AG04450 (cell line): ENCODE measurements around the gene CCDC74A. TPM values are rescaled to one million over a fixed set of nuclear protein-coding genes. Genes with fewer than 3 reads are reported as not detected.
"Not testable (repeated sequence)": the region's sequence is repeated elsewhere in the genome, so short reads cannot be mapped to it uniquely, and the experiment has no call there.

ENCODE experiments used
- CTCF ChIA-PET: fragments of 300-600, 350-600 bp; formaldehyde crosslinking; extraction: SDS; loops from one replicate; lab custom pipeline; 2022; ENCODE audit warnings: antibody characterized with exemption, inconsistent platforms; lab: Charles Lee
- POLR2A ChIA-PET: fragments of 350-600 bp; formaldehyde crosslinking; extraction: SDS; loops from one replicate; lab custom pipeline; 2021; ENCODE audit warnings: antibody characterized with exemption, inconsistent platforms; lab: Yijun Ruan, JAX
- DNase-seq: peaks from one replicate; pipeline ENCODE4 v3.0.0-alpha.2; 2011; ENCODE audit warnings: low read depth, low spot score
- H3K27ac ChIP-seq: one replicate; pipeline ENCODE4 v1.5.1; 2012; ENCODE audit warnings: low read depth, low read length, control low read depth
- H3K27me3 ChIP-seq: one replicate; pipeline ENCODE4 v1.6.0; 2012; ENCODE audit warnings: low read length; ENCODE audit not compliant: control insufficient read depth, insufficient read depth
- H3K4me3 ChIP-seq: 2 replicates; pipeline ENCODE4 v1.5.1; 2011; ENCODE audit warnings: mild to moderate bottlenecking, low read depth, low read length, control low read depth
- H3K9me3 ChIP-seq: 2 replicates; pipeline ENCODE4 v1.5.1; 2012; ENCODE audit warnings: low read length; ENCODE audit not compliant: control insufficient read depth, insufficient read depth
- polyA plus RNA-seq: library from polyadenylated mRNA; depleted of rRNA; stranded (reverse); fragments of >200 nt; gene quantifications from 2 replicates; pipeline ENCODE4 v1.2.3, GENCODE V29; 2011
- TF ChIP-seq, protein P1 (sequence below): IDR thresholded peaks from 2 replicates; pipeline ENCODE4 v1.5.1; 2011; ENCODE audit warnings: low read depth, low read length, control low read depth, inconsistent platforms

CCDC74A gene
- polyA plus RNA-seq, 1 experiment = 4.0 TPM

DNA sequence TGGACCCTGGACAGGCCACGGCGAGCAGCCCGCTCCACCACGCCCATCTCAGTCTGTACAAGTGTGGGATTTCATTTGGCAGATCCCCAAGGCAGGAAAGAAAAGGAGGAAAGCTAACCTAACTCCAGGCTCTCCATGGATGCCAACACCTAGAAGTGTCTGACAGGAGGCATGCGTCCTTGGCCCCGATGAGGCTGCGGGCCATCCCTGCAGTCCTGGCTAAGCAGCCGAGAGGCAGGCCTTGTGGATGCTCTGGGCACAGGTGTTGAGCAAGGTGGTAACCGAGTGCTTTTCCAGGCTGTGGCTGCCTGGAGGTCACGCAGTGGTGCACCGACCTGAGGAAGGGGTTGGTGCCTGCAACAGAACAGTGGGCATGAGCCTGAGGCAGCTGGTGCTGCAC lies 7.3 kb downstream of the CCDC74A start:
- CTCF ChIA-PET, H3K4me3 ChIP-seq, POLR2A ChIA-PET, H3K27me3 ChIP-seq, DNase-seq, H3K9me3 ChIP-seq, H3K27ac ChIP-seq: not testable (repeated sequence)

DNA sequence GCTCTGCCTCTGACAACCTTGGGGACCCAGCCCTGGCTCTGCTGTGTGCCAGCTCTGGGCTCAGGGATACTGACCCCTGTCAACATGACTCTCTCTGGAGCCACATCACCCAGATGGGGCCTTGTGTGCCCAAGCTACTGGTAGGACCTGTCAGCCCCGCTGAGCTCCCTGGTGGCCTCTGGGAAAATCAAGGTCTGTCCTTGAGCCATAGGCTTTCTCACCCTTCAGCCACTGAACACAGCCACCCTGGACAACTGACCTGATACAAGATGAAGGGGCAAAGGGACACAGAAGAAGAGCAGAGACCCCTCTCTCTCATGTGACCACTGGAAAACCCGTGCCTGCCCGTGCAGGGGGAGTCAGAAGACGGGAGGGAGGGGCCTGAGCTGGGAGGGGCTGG lies 7.8 kb downstream of the CCDC74A start:
- no peak overlapping the region for H3K27ac ChIP-seq
- POLR2A ChIA-PET = no interaction called here
- no peak for DNase-seq
- no peaks in the 10 kb centered on the region for H3K9me3 ChIP-seq
- H3K4me3 ChIP-seq = no peak overlapping the region
- no peaks in the 10 kb centered on the region for H3K27me3 ChIP-seq
- TF ChIP-seq, protein P1, sequence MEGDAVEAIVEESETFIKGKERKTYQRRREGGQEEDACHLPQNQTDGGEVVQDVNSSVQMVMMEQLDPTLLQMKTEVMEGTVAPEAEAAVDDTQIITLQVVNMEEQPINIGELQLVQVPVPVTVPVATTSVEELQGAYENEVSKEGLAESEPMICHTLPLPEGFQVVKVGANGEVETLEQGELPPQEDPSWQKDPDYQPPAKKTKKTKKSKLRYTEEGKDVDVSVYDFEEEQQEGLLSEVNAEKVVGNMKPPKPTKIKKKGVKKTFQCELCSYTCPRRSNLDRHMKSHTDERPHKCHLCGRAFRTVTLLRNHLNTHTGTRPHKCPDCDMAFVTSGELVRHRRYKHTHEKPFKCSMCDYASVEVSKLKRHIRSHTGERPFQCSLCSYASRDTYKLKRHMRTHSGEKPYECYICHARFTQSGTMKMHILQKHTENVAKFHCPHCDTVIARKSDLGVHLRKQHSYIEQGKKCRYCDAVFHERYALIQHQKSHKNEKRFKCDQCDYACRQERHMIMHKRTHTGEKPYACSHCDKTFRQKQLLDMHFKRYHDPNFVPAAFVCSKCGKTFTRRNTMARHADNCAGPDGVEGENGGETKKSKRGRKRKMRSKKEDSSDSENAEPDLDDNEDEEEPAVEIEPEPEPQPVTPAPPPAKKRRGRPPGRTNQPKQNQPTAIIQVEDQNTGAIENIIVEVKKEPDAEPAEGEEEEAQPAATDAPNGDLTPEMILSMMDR = no peak
- CTCF ChIA-PET = no interaction called here

DNA sequence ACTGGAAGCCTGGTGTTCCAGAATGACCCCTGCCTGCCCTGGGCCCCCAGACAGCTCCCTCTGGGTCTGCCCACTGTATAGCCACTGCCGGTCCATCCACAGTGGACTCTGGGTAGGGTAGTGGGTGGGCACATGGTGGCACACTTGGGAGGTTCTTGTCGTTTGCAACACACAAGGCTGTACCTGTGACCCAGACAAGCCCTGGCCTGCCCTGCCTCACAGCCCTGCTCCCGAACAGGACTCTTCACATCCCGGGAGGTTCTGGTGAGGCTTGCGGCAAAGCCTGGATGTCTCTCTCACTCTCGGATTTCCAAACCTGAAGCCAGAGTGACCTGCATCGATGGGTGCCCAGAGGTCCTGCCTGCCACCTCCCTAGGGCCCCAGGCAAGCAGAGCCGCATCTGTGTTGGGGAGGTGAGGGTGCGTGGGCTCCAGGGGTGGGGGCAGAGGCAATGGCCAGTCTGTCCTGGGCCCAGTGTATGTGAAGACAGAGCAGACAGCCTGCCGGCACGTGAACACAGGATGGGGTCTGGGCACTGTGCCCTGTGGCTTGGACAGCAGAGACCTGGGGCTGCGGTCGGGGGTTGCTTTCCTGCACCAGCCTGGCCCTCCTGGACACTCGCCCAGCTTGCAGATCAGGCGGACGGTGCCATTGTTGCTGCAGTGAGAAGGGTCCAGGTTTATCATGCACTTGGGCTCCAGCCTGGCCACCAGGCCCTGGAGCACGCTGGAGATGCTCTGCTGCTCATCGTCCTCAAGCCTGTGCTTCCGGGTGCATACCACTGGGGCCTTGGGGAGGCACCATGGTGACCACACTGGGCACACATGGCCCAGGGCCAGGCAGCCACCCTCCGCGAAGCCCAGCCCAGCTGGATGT lies 8.5 kb downstream of the CCDC74A start:
- H3K27me3 ChIP-seq, POLR2A ChIA-PET, H3K4me3 ChIP-seq, H3K9me3 ChIP-seq, CTCF ChIA-PET, DNase-seq, H3K27ac ChIP-seq: not testable (repeated sequence)

DNA sequence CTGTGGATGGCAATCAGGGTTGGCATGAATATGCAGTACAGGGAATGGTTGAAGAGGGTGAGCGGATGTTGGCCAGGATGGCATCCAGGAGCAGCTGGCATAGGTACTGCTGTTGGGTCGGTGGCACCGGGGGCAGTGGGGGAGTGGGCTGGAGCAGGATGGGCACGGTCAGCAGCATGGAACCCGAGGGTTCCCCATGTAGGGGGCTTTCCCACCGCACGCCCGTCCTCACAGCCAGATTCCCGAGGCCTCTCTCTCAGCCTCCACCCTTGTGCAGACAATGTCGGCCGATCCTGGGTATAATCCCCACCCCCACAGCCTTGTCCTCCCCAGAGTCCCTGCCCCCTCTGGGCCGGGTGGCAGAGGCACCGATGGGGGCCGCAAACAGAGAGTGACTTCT lies 9.2 kb downstream of the CCDC74A start:
- H3K9me3 ChIP-seq, H3K27ac ChIP-seq, POLR2A ChIA-PET, H3K4me3 ChIP-seq, DNase-seq, H3K27me3 ChIP-seq, CTCF ChIA-PET: not testable (repeated sequence)

DNA sequence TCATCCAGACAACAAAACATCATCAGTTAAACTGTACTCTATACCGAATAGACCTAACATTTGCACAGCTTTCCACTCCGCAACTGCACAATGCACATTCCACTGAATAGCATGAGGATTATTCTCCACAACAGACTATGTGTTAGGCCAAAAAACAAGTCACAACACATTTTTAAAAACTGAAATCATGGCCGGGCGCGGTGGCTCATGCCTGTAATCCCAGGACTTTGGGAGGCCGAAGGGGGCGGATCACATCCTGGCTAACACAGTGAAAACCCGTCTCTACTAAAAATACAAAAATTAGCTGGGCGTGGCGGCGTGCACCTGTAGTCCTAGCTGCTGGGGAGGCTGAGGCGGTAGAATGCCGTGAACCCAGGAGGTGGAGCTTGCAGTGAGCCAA lies 11.2 kb downstream of the CCDC74A start:
- POLR2A ChIA-PET, H3K27ac ChIP-seq, H3K27me3 ChIP-seq, H3K4me3 ChIP-seq, DNase-seq, H3K9me3 ChIP-seq: not testable (repeated sequence)
- CTCF ChIA-PET = interaction anchor here (1.1 kb wide), 1 partner anchor 46 kb away, joined by 3 read pairs; no protein-coding TSS in a partner anchor

DNA sequence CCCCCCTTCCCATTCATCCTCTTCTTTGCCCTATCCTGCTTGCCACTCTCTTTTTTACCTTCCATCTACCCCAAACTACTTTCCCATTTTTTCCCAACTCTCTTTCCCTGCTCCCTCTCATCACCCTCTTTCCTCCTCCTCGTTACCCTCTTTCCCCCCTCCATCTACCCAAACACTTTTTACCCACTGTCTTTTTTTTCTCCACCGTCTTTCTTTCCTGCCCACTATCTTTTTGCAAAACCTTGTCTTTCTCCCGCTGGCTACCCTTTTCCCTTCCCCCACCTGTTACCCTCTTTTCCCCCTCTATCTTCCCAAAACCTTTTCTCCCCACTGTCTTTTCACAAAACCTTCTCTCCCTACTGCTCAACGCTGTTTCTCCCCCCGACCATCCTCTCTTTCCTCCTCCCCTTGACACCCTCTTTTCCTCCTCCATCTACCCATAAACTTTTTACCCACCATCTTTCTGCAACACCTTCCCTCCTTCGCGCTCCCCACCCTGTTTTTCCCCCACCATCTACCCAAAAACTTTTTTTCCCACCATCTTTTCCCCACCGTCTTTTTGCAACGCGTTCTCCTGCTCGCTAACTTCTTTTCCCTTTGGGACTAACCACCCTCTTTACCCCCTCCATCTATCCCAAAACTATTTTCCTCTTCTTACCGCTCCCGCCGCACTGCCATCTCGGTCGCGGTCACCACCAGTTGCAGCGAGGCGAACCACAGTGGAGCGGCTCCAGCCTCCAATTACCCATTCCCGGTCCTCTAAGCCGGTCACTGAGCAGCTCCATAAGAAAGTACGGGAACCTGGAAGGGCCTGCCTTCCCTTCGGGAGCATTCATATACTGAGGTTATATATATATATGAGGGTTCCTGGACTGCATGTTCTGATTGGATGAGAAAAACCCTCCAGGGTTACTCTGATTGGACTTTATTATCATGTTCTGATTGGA lies 15.0 kb downstream of the CCDC74A start:
- H3K4me3 ChIP-seq = no peak overlapping the region
- CTCF ChIA-PET = no interaction called here
- no peak for DNase-seq
- POLR2A ChIA-PET = no interaction called here
- H3K9me3 ChIP-seq = peaks cover 3% of the 10 kb centered on the region; the same call in 1 of the 2 replicates
- no peak overlapping the region for H3K27ac ChIP-seq
- TF ChIP-seq, protein P1 = no peak
- no peaks in the 10 kb centered on the region for H3K27me3 ChIP-seq
